Tibial nerve (tissue), 4 donors: ENCODE measurements around the gene CYLD. TPM values are rescaled to one million over a fixed set of nuclear protein-coding genes. Genes with fewer than 3 reads are reported as not detected.
A peak's percentile ranks its signal among the peaks of the same experiment; 100 is the strongest.

Experiments
- DNase-seq, 2 donors: peaks; one replicate each; pipeline ENCODE4 v3.0.0-alpha.2; 2019; ENCODE audit warnings: low spot score in 2 of 2
- H3K27ac ChIP-seq, 4 donors: fragments of 200-600 bp; sonication (generic) in 3 of 4; one replicate each; pipeline ENCODE4 v1.5.1; 2017 to 2019; ENCODE audit warnings: mild to moderate bottlenecking in 1 of 4
- H3K27me3 ChIP-seq, 2 donors: fragments of 200-600 bp; sonication (generic) in 1 of 2; one replicate each; pipeline versions ENCODE4 v1.5.1 to v1.6.0; 2017 to 2019
- H3K36me3 ChIP-seq, 3 donors: fragments of 200-600 bp; sonication (generic); one replicate each; pipeline ENCODE4 v1.5.1; 2018 to 2019
- H3K4me1 ChIP-seq, 4 donors: fragments of 200-600 bp; sonication (generic) in 3 of 4; one replicate each; pipeline ENCODE4 v1.5.1; 2017 to 2019
- H3K4me3 ChIP-seq, 4 donors: fragments of 200-600 bp; sonication (generic) in 3 of 4; one replicate each; pipeline ENCODE4 v1.5.1; 2017 to 2019; ENCODE audit warnings: mild to moderate bottlenecking in 1 of 4, moderate library complexity in 1 of 4
- H3K9me3 ChIP-seq, 4 donors: fragments of 200-600 bp; sonication (generic) in 3 of 4; one replicate each; pipeline ENCODE4 v1.5.1; 2017 to 2019
- CTCF ChIP-seq, 5 experiments: fragments of 200-600 bp in 3 of 5; fragments of 450-650 bp in 2 of 5; sonication (generic) in 3 of 5; IDR thresholded peaks; one replicate each; pipeline ENCODE4 v1.5.1; 2016 to 2019; ENCODE audit warnings: antibody characterized with exemption in 5 of 5, mild to moderate bottlenecking in 3 of 5, moderate library complexity in 2 of 5
- EP300 ChIP-seq, 2 donors: sonication (generic); formaldehyde crosslinking; IDR thresholded peaks; one replicate each; pipeline ENCODE4 v1.6.1; 2017; ENCODE audit warnings: antibody characterized with exemption in 2 of 2, mild to moderate bottlenecking in 1 of 2
- POLR2A ChIP-seq, 2 donors: fragments of 450-650 bp; IDR thresholded peaks; one replicate each; pipeline ENCODE4 v1.6.1; 2017; ENCODE audit warnings: antibody characterized with exemption in 2 of 2, mild to moderate bottlenecking in 2 of 2, moderate library complexity in 2 of 2
- WGBS, 2 donors: methylation state at CpG; one replicate each; pipeline ENCODE4 v1.1.5; 2018; 5-methylcytosine and 5-hydroxymethylcytosine counted together
- total RNA-seq, 4 donors: library from RNA; depleted of rRNA; stranded (reverse); fragments of >200 nt; gene quantifications; one replicate each; pipeline ENCODE4 v1.1.0, GENCODE V29; 2016

CYLD gene
- total RNA-seq, 4 donors from 2014 or later: 23.7 to 52.7 (median 38.3) TPM

- Histone ChIP-seq H3K9me3 (peaks cover 0 to 27% (median 6%) of the 10 kb centered on the region in 4 donors), H3K4me1 (peaks cover 0 to 5% (median 2%) of the 10 kb centered on the region in 4 donors), H3K36me3 (peaks cover 0 to 12% (median 0%) of the 10 kb centered on the region in 3 donors), H3K27ac (no peak overlapping the region), H3K27me3 (no peaks in the 10 kb centered on the region), H3K4me3 (no peak overlapping the region)
- no peak for DNase-seq
- no peak for TF ChIP-seq EP300 (IDR thresholded peaks at IDR 0.05)
- TF ChIP-seq POLR2A (IDR thresholded peaks at IDR 0.05): no peak
- no peak for TF ChIP-seq CTCF (IDR thresholded peaks at IDR 0.05)
- 65 to 75% methylated on average over 10 of the region's 10 CpGs for WGBS, 2 donors
Observed at GRCh38 chr16:50708373-50709060, 33.4 kb upstream of the CYLD start.

GRCh38 chr16:50709061-50709684 lies 32.7 kb upstream of the CYLD start:
- DNase-seq: no peak
- TF ChIP-seq EP300 (IDR thresholded peaks at IDR 0.05) (peak in 1 of 2 donors; percentile 56), CTCF (IDR thresholded peaks at IDR 0.05) (no peak)
- WGBS, 2 donors: 59 to 72% methylated on average over 8 of the region's 8 CpGs

GRCh38 chr16:50709980-50710379 lies 31.9 kb upstream of the CYLD start:
- no peak for DNase-seq
- H3K36me3 ChIP-seq: peaks cover 0 to 12% (median 0%) of the 10 kb centered on the region in 3 donors
- no peak overlapping the region for H3K4me3 ChIP-seq
- H3K9me3 ChIP-seq: peaks cover 0 to 13% (median 0%) of the 10 kb centered on the region in 4 donors
- no peaks in the 10 kb centered on the region for H3K27me3 ChIP-seq
- H3K4me1 ChIP-seq: peaks cover 0 to 5% (median 2%) of the 10 kb centered on the region in 4 donors
- TF ChIP-seq POLR2A (IDR thresholded peaks at IDR 0.05): no peak
- no peak for TF ChIP-seq EP300 (IDR thresholded peaks at IDR 0.05)
- no peak for TF ChIP-seq CTCF (IDR thresholded peaks at IDR 0.05)
- 91 to 93% methylated on average over 5 of the region's 5 CpGs for WGBS, 2 donors
- no peak overlapping the region for H3K27ac ChIP-seq

More at GRCh38 chr16:50709061-50709684, 32.7 kb upstream of the CYLD start:
- Histone ChIP-seq H3K27ac (no peak overlapping the region), H3K9me3 (peaks cover 0 to 21% (median 4%) of the 10 kb centered on the region in 4 donors), H3K4me3 (no peak overlapping the region), H3K27me3 (no peaks in the 10 kb centered on the region), H3K4me1 (peaks cover 0 to 5% (median 2%) of the 10 kb centered on the region in 4 donors), H3K36me3 (peaks cover 0 to 12% (median 0%) of the 10 kb centered on the region in 3 donors)

GRCh38 chr16:50711040-50711439 lies 30.8 kb upstream of the CYLD start:
- Histone ChIP-seq H3K4me1 (peaks cover 0 to 5% (median 2%) of the 10 kb centered on the region in 4 donors), H3K27ac (no peak overlapping the region), H3K9me3 (peaks cover 0 to 3% (median 0%) of the 10 kb centered on the region in 4 donors), H3K4me3 (no peak overlapping the region), H3K36me3 (peaks cover 0 to 12% (median 0%) of the 10 kb centered on the region in 3 donors), H3K27me3 (no peaks in the 10 kb centered on the region)
- 92 to 96% methylated on average over 12 to 17 of the region's 21 CpGs for WGBS, 2 donors
- DNase-seq: no peak
- TF ChIP-seq POLR2A (IDR thresholded peaks at IDR 0.05): no peak
- TF ChIP-seq CTCF (IDR thresholded peaks at IDR 0.05): no peak
- no peak for TF ChIP-seq EP300 (IDR thresholded peaks at IDR 0.05)
